Left renal pelvis (tissue), 4 donors: ENCODE data around the gene CD55. TPM values are rescaled to one million over a fixed set of nuclear protein-coding genes. Genes with fewer than 3 reads are reported as not detected.

Experiments
- polyA plus RNA-seq, 4 donors: library from polyadenylated mRNA; unstranded; fragments of 120-200 nt; gene quantifications; one replicate each; pipeline ENCODE4 v1.2.1, GENCODE V29; 2013; ENCODE audit not compliant: insufficient read length in 4 of 4

CD55 gene
- polyA plus RNA-seq, 4 donors: 48.6 to 68.5 (median 58.6) TPM

Other genes with a start within 250 kb of the CD55 start
- 1 to 10 TPM in 1 of 4 donors, under 1 TPM in 3; 0.47 to 1.1 (median 0.61) TPM for gene C4BPB, start 232.8 kb upstream of the CD55 start, polyA plus RNA-seq
- under 1 TPM; 0.33 to 0.64 (median 0.46) TPM for gene C4BPA, start 217.4 kb upstream of the CD55 start, polyA plus RNA-seq
- gene CR2, start 132.7 kb downstream of the CD55 start, polyA plus RNA-seq: 1 to 10 TPM in 2 of 4 donors, under 1 TPM in 2; 0.45 to 3.2 (median 1.0) TPM
- 10 to 100 TPM in 3 of 4 donors, 1 to 10 TPM in 1; 3.0 to 19.3 (median 17.8) TPM for gene CR1, start 174.5 kb downstream of the CD55 start, polyA plus RNA-seq